ENCODE results near the gene ZMAT3. TPM values are rescaled to one million over a fixed set of nuclear protein-coding genes. Genes with fewer than 3 reads are reported as not detected.

Gene ZMAT3
- total and polyA plus RNA-seq, 2 of the 8 experiments (the other 6 are each of a cell fraction or from before 2014, with no cell fraction given): 5.0 to 9.2 TPM

GRCh38 chr3:179037351-179037750, 34.3 kb downstream of the ZMAT3 start:
- H2BK20ac ChIP-seq (ENCODE audit: low read length): no peak overlapping the region
- H3K23me2 ChIP-seq (ENCODE audit: low read depth, low read length): no peaks in the 10 kb centered on the region
- no peaks in the 10 kb centered on the region; a peak in 1 of 8 replicates for H3K36me3 ChIP-seq (ENCODE audit: control insufficient read depth in 2 of 4, insufficient read depth in 4 of 4, low read length in 3 of 4)
- H4K91ac ChIP-seq (replicated peaks; ENCODE audit: insufficient read length, low read length): no peak overlapping the region
- no peak overlapping the region for H3K9ac ChIP-seq (replicated peaks in 1 of 4; ENCODE audit: extremely low read depth in 1 of 4, low read depth in 3 of 4, low read length in 3 of 4)
- H3K14ac ChIP-seq (ENCODE audit: insufficient read length): no peak overlapping the region
- peaks cover 0 to 6% (median 0%) of the 10 kb centered on the region in 4 experiments; a peak in 2 of 7 replicates for H3K4me1 ChIP-seq (replicated peaks in 1 of 4; ENCODE audit: control insufficient read depth in 3 of 4, insufficient read depth in 4 of 4, low read length in 3 of 4)
- H2AFZ ChIP-seq (ENCODE audit: low read length): no peak overlapping the region
- H3K4me2 ChIP-seq (ENCODE audit: insufficient read depth in 1 of 2, low read depth in 2 of 2, low read length in 2 of 2): no peak overlapping the region
- ChIA-PET CTCF (ENCODE audit: partially characterized antibody) (interaction anchor here (0.5 to 1.5 kb wide), 4 partner anchors 22 to 313 kb away, joined by 3 to 4 read pairs (median 4); no protein-coding TSS in a partner anchor), POLR2A (ENCODE audit: partially characterized antibody) (interaction anchor here (1.1 to 1.6 kb wide), 2 partner anchors 10 to 16 kb away, joined by 3 to 4 read pairs; no protein-coding TSS in a partner anchor)
- no peak overlapping the region for H3K4me3 ChIP-seq (ENCODE audit: extremely low read depth in 1 of 4, insufficient read depth in 2 of 4, low read depth in 3 of 4, low read length in 4 of 4)
- H2BK120ac ChIP-seq (replicated peaks; ENCODE audit: low read depth, low read length): no peak overlapping the region
- no peak overlapping the region for H3K4ac ChIP-seq (replicated peaks; ENCODE audit: insufficient read length, low read depth, low read length)
- H3K56ac ChIP-seq (replicated peaks; ENCODE audit: insufficient read length, low read depth, low read length): no peak overlapping the region
- H4K8ac ChIP-seq (ENCODE audit: extremely low read depth, insufficient read depth, low read length): no peak overlapping the region
- H3K27ac ChIP-seq (ENCODE audit: low read depth, low read length): no peak overlapping the region
- H2BK5ac ChIP-seq (ENCODE audit: low read depth, low read length): no peak overlapping the region
- no peaks in the 10 kb centered on the region; the same call in 1 of the 2 replicates for H3K79me1 ChIP-seq (ENCODE audit: low read depth, low read length)
- H3K79me2 ChIP-seq (ENCODE audit: control insufficient read depth in 1 of 2, insufficient read depth in 2 of 2, low read length in 2 of 2): no peaks in the 10 kb centered on the region; a peak in 1 of 4 replicates
- no peak overlapping the region for H4K5ac ChIP-seq (ENCODE audit: insufficient read length, low read depth, low read length)
- H3K18ac ChIP-seq (ENCODE audit: extremely low read depth, low read length): no peak overlapping the region
- H3K9me3 ChIP-seq (ENCODE audit: insufficient read depth in 2 of 2, low read depth in 1 of 2, low read length in 1 of 2): peaks cover 0 to 5% of the 10 kb centered on the region in 2 experiments; a peak in 1 of 4 replicates
- no peak overlapping the region for H2AK5ac ChIP-seq (ENCODE audit: low read depth, low read length)
- DNase-seq (ENCODE audit: low read depth in 1 of 2, low spot score in 2 of 2): no peak
- no peak for FAIRE-seq
- H3K23ac ChIP-seq (ENCODE audit: insufficient read length): no peak overlapping the region
- H3K27me3 ChIP-seq (replicated peaks in 1 of 4; ENCODE audit: control insufficient read depth in 3 of 4, extremely low read depth in 1 of 4, insufficient read depth in 3 of 4, low read length in 3 of 4): no peaks in the 10 kb centered on the region
- H2BK12ac ChIP-seq (ENCODE audit: low read depth, low read length): no peak overlapping the region
- no peak overlapping the region for H2BK15ac ChIP-seq (ENCODE audit: low read length)
- 95% methylated on average over 9 of the region's 10 CpGs; no CpG with 5 or more reads in 1 of the 2 experiments for WGBS, 2 experiments (ENCODE audit: extremely low coverage in 1 of 2, insufficient coverage in 1 of 2, insufficient read length in 1 of 2, insufficient replicate concordance in 2 of 2, low coverage in 1 of 2, low lambda C conversion rate in 2 of 2, missing lambda C conversion rate in 1 of 2)
- H4K20me1 ChIP-seq (replicated peaks in 1 of 2; ENCODE audit: control insufficient read depth in 1 of 2, insufficient read depth in 2 of 2, low read length in 2 of 2): no peaks in the 10 kb centered on the region
- TF ChIP-seq SIX5 (IDR thresholded peaks at IDR 0.05; ENCODE audit: low read depth, low read length) (no peak), SRF (IDR thresholded peaks at IDR 0.05; ENCODE audit: low read depth, low read length) (no peak), KDM5A (IDR thresholded peaks at IDR 0.05; ENCODE audit: low read length) (no peak), JUND (IDR thresholded peaks at IDR 0.05; ENCODE audit: low read length) (no peak), SIN3A (conservative IDR thresholded peaks at IDR 0.05 in 1 of 2, IDR thresholded peaks at IDR 0.05 in 1 of 2; ENCODE audit: low read depth in 1 of 2, low read length in 2 of 2) (no peak), NRF1 (IDR thresholded peaks at IDR 0.05; ENCODE audit: low read depth, low read length) (no peak), JUN (IDR thresholded peaks at IDR 0.05; ENCODE audit: low read depth, low read length) (no peak), SP2 (IDR thresholded peaks at IDR 0.05; ENCODE audit: low read length) (no peak), CHD2 (IDR thresholded peaks at IDR 0.05; ENCODE audit: low read length) (no peak), POLR2A (IDR thresholded peaks at IDR 0.05; ENCODE audit: control extremely low read depth in 1 of 2, low read depth in 2 of 2, low read length in 2 of 2) (no peak), MAFK (IDR thresholded peaks at IDR 0.05; ENCODE audit: low read depth, low read length) (no peak), EZH2 (IDR thresholded peaks at IDR 0.05; ENCODE audit: low read depth, low read length, severe bottlenecking) (no peak), TCF12 (IDR thresholded peaks at IDR 0.05; ENCODE audit: low read depth, low read length) (no peak), USF2 (IDR thresholded peaks at IDR 0.05; ENCODE audit: low read length) (no peak)
